K562 (cell line): ENCODE data around the gene ZNRF1. TPM values are rescaled to one million over a fixed set of nuclear protein-coding genes. Genes with fewer than 3 reads are reported as not detected.
A peak's percentile ranks its signal among the peaks of the same experiment; 100 is the strongest.

Experiments used
- CBX1 ChIP-seq: sonication (generic); IDR thresholded peaks from 2 replicates; pipeline ENCODE4 v1.6.1; 2016; ENCODE audit warnings: antibody characterized with exemption, low read depth, mild to moderate bottlenecking
- CBX5 ChIP-seq: IDR thresholded peaks from 2 replicates; pipeline ENCODE4 v1.6.1; 2014; ENCODE audit warnings: low read depth, borderline replicate concordance
- ELF2 ChIP-seq: fragments of 250-450 bp; sonication (Bioruptor Pico); IDR thresholded peaks from 2 replicates; pipeline ENCODE4 v1.5.0; 2021; ENCODE audit warnings: mild to moderate bottlenecking
- ERF ChIP-seq: fragments of 450-650 bp; formaldehyde crosslinking; IDR thresholded peaks from 2 replicates; pipeline ENCODE4 v1.4.0; 2020; ENCODE audit warnings: mild to moderate bottlenecking, mixed read lengths
- ETV6 ChIP-seq, 3 experiments: fragments of 150-350 bp in 1 of 3; sonication (generic) in 1 of 3; formaldehyde crosslinking in 1 of 3; IDR thresholded peaks; 2 replicates each; pipeline versions ENCODE4 v1.6.1 to v1.8.0; 2014 to 2022; ENCODE audit warnings: borderline replicate concordance in 2 of 3, low read depth in 2 of 3, antibody characterized with exemption in 1 of 3, low read length in 1 of 3, mild to moderate bottlenecking in 1 of 3, missing genetic modification reagents in 1 of 3
- GTF2E2 ChIP-seq: fragments of 200-800 bp; sonication (Bioruptor generic); IDR thresholded peaks from 2 replicates; pipeline ENCODE4 v1.6.1; 2016; ENCODE audit warnings: missing genetic modification characterization, missing compliant biosample characterization
- HCFC1 ChIP-seq: IDR thresholded peaks from 2 replicates; pipeline ENCODE4 v1.6.1; 2012; ENCODE audit warnings: low read depth, low read length, improper control_type of control experiment
- IRF9 ChIP-seq: fragments of 450-650 bp; IDR thresholded peaks from 2 replicates; pipeline ENCODE4 v1.6.1; 2016; ENCODE audit warnings: missing biosample characterization, missing genetic modification characterization
- KLF6 ChIP-seq: fragments of 250-450 bp; sonication (Bioruptor Pico); IDR thresholded peaks from 2 replicates; pipeline ENCODE4 v1.4.0; 2020; ENCODE audit warnings: mild to moderate bottlenecking, moderate library complexity, borderline replicate concordance
- PATZ1 ChIP-seq: fragments of 250-450 bp; sonication (Bioruptor Pico); IDR thresholded peaks from 2 replicates; pipeline ENCODE4 v1.5.0; 2020; ENCODE audit warnings: mild to moderate bottlenecking, borderline replicate concordance
- PHF8 ChIP-seq: fragments of 200-600 bp; sonication (generic); IDR thresholded peaks from 2 replicates; pipeline ENCODE4 v1.6.1; 2012; ENCODE audit warnings: mixed run types, mild to moderate bottlenecking, inconsistent platforms, low read length, moderate library complexity, borderline replicate concordance
- RBM39 ChIP-seq: fragments of 200-400 bp; formaldehyde crosslinking; optimal IDR thresholded peaks from 2 replicates; pipeline ENCODE3; 2018; ENCODE audit warnings: low read depth, low read length
- SMARCA4 ChIP-seq: fragments of 450-650 bp; IDR thresholded peaks from 2 replicates; pipeline ENCODE4 v1.6.1; 2016
- TCF3 ChIP-seq: sonication (generic); formaldehyde crosslinking; IDR thresholded peaks from 2 replicates; pipeline ENCODE4 v1.4.0; 2020; ENCODE audit warnings: mild to moderate bottlenecking, missing genetic modification reagents
- XRCC4 ChIP-seq: IDR thresholded peaks from one replicate; pipeline ENCODE4 v1.6.1; 2011; ENCODE audit not compliant: insufficient read depth, insufficient read length; ENCODE audit errors: extremely low read depth
- ZBTB7A ChIP-seq: IDR thresholded peaks from 2 replicates; pipeline ENCODE4 v1.6.1; 2011; ENCODE audit warnings: low read depth, mild to moderate bottlenecking, low read length, moderate library complexity, borderline replicate concordance; ENCODE audit not compliant: control insufficient read depth
- ZFP1 ChIP-seq: fragments of 450-650 bp; formaldehyde crosslinking; IDR thresholded peaks from 2 replicates; pipeline ENCODE4 v1.4.0; 2020; ENCODE audit warnings: mild to moderate bottlenecking, mixed read lengths
- ZNF3 ChIP-seq: fragments of 250-450 bp; sonication (Bioruptor Pico); IDR thresholded peaks from 2 replicates; pipeline ENCODE4 v1.5.0; 2021; ENCODE audit warnings: mild to moderate bottlenecking, moderate library complexity
- ZNF584 ChIP-seq: fragments of 200-800 bp; sonication (Bioruptor generic); IDR thresholded peaks from 2 replicates; pipeline ENCODE4 v1.6.1; 2016; ENCODE audit warnings: low read depth, mild to moderate bottlenecking, missing genetic modification characterization, missing compliant biosample characterization
- ZNF76 ChIP-seq: fragments of 250-450 bp; sonication (Bioruptor Pico); IDR thresholded peaks from 2 replicates; pipeline ENCODE4 v1.4.0; 2020; ENCODE audit warnings: mild to moderate bottlenecking, moderate library complexity, borderline replicate concordance
- ZNF766 ChIP-seq: fragments of 200-800 bp; sonication (Bioruptor generic); conservative IDR thresholded peaks from 2 replicates; pipeline ENCODE4 v1.6.1; 2016; ENCODE audit warnings: missing genetic modification characterization, missing compliant biosample characterization
- polyA plus RNA-seq, 8 experiments: library from polyadenylated mRNA; depleted of rRNA in 4 of 8; stranded (reverse) in 5 of 8; unstranded in 3 of 8; fragments of >200 nt; fragmentation: Nextera tagmentation in 2 of 8; fragmentation: Illumina TruSeq in 1 of 8; extraction: Ambion mirVana in 2 of 8; extraction: Trizol in 1 of 8; gene quantifications; 2 replicates each; pipeline versions ENCODE4 v1.2.1 to v1.2.3, GENCODE V29; 2011 to 2014; ENCODE audit warnings: inconsistent platforms in 1 of 8, missing spikeins in 1 of 8
- total RNA-seq, 7 experiments: library from RNA; depleted of rRNA in 6 of 7; stranded (reverse); fragments of >200 nt in 6 of 7; fragmentation: Illumina TruSeq in 2 of 7; extraction: Trizol in 2 of 7; gene quantifications; 2 replicates each; pipeline versions ENCODE4 v1.2.1 to v1.2.3, GENCODE V29; 2011 to 2021; ENCODE audit warnings: low replicate concordance in 1 of 7
- TF ChIP-seq, protein P1 (sequence below): fragments of 250-450 bp; sonication (Bioruptor Pico); IDR thresholded peaks from 2 replicates; pipeline ENCODE4 v1.8.0; 2021; ENCODE audit warnings: moderate library complexity, mild to moderate bottlenecking, inconsistent platforms
- TF ChIP-seq, protein P2 (sequence below): sonication (generic); formaldehyde crosslinking; IDR thresholded peaks from 2 replicates; pipeline ENCODE4 v1.4.0; 2020; ENCODE audit warnings: mild to moderate bottlenecking, missing genetic modification reagents

The ZNRF1 gene
- total and polyA plus RNA-seq, 9 of the 15 experiments (the other 6 are each of a cell fraction or from before 2014, with no cell fraction given) = 9.5 to 37.7 (median 20.0) TPM

DNA sequence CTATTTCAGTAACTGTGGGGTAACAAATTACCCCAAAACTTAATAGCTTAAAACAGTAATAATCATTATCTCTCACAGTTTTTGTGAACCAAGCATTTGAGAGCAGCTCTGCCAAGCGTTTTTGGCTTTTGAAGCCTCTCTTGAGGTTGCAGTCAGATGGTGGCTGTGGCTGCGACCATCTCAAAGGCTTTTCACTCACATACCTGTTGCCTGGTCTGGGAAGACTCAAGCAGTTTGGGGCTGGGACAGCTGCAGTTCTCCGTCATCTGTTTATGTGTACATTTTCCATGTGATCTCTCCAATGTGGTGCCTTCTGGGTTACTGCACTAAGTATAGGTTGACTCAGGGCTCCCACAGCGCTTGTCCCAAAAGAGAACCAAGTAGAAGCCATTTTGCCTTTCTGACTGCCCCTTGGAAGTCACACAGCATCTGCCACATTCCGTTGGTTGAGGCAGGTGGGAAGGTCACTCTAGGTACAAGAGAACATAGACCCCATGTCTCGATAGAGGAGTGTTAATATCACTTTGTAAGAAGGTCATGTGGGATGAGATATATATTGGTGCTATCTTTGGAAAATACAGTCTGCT, 68.1 kb downstream of the ZNRF1 start (continued):
- TF ChIP-seq CBX5 (no peak), PHF8 (no peak), ZNF766 (CRISPR knock-in tag) (0 out of 2 replicates have a peak, but pooled peaks have one; percentile 30), ELF2 (CRISPR knock-in tag) (no peak), ETV6 (IDR thresholded peaks at IDR 0.05; ENCODE audit: borderline replicate concordance in 1 of 2, low read depth in 2 of 2, low read length in 1 of 2) (no peak), ETV6 (CRISPR knock-in tag; IDR thresholded peaks at IDR 0.05; ENCODE audit: borderline replicate concordance) (no peak), ERF (CRISPR knock-in tag) (0 out of 2 replicates have a peak, but pooled peaks have one; percentile 70), RBM39 (no peak), ZNF3 (CRISPR knock-in tag) (no peak), IRF9 (no peak), GTF2E2 (tag) (no peak), SMARCA4 (no peak), XRCC4 (no peak), HCFC1 (no peak), ZNF584 (no peak), KLF6 (peak; percentile 68; the same call in 1 of the 2 replicates), ZFP1 (CRISPR knock-in tag) (no peak), PATZ1 (no peak), TCF3 (CRISPR knock-in tag) (no peak), ZBTB7A (no peak), CBX1 (no peak), ZNF76 (CRISPR knock-in tag) (0 out of 2 replicates have a peak, but pooled peaks have one; percentile 71)
- TF ChIP-seq, protein P1, sequence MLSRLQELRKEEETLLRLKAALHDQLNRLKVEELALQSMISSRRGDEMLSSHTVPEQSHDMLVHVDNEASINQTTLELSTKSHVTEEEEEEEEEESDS (CRISPR knock-in tag) = no peak
- TF ChIP-seq, protein P2, sequence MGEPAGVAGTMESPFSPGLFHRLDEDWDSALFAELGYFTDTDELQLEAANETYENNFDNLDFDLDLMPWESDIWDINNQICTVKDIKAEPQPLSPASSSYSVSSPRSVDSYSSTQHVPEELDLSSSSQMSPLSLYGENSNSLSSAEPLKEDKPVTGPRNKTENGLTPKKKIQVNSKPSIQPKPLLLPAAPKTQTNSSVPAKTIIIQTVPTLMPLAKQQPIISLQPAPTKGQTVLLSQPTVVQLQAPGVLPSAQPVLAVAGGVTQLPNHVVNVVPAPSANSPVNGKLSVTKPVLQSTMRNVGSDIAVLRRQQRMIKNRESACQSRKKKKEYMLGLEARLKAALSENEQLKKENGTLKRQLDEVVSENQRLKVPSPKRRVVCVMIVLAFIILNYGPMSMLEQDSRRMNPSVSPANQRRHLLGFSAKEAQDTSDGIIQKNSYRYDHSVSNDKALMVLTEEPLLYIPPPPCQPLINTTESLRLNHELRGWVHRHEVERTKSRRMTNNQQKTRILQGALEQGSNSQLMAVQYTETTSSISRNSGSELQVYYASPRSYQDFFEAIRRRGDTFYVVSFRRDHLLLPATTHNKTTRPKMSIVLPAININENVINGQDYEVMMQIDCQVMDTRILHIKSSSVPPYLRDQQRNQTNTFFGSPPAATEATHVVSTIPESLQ (CRISPR knock-in tag) = no peak
